NCI-H2196 treated with DMSO at 0.1 percent for 48 hours (cell line): ENCODE results near the gene TTYH3.
"Not testable (repeated sequence)": the region's sequence is repeated elsewhere in the genome, so short reads cannot be mapped to it uniquely, and the experiment has no call there.

Source experiments
- DNase-seq: peaks from one replicate; lab custom pipeline; 2025; ENCODE audit not compliant: unreplicated experiment; lab: John Stamatoyannopoulos, UW

TTYH3 gene, protein sequence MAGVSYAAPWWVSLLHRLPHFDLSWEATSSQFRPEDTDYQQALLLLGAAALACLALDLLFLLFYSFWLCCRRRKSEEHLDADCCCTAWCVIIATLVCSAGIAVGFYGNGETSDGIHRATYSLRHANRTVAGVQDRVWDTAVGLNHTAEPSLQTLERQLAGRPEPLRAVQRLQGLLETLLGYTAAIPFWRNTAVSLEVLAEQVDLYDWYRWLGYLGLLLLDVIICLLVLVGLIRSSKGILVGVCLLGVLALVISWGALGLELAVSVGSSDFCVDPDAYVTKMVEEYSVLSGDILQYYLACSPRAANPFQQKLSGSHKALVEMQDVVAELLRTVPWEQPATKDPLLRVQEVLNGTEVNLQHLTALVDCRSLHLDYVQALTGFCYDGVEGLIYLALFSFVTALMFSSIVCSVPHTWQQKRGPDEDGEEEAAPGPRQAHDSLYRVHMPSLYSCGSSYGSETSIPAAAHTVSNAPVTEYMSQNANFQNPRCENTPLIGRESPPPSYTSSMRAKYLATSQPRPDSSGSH

DNA sequence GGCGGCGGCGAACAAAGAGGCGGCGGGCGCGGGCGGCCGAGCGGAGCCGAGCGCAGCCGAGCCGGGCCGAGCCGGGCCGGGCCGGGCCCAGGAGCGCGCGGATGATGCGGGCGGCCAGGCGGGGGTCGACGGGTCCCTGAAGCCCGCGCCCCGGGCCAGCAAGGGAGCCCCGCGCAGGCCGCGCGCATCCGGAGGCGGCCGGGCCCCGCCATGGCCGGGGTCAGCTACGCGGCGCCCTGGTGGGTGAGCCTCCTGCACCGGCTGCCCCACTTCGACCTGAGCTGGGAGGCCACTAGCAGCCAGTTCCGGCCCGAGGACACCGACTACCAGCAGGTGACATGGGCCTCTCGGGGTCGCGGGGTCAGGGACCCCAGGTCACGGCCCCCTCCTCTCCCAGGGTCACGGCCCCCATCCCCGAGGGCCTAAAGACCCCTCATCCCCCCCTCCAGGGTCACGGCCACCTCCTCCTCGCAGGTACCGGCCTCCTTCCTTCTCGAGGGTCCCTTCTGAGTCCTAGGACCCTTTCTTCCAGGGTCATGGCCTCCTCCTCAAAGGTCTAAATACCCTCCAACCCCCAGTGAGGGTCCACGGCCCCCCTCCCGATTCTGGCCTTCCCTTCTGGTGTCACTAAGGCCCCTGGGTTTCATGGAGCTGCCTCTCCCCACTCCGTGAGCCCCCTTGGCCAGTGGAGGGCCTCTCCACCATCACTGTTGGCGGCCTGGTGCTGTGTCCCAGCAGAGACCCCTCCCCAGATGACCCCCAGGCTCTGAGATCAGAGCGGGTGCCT lies at the start of gene TTYH3:
TSS of gene TTYH3 (plus strand) at position 41 of the 787 bp plus-strand sequence. CDS start at position 211, 170 bp downstream.
- DNase-seq = no peak

DNA sequence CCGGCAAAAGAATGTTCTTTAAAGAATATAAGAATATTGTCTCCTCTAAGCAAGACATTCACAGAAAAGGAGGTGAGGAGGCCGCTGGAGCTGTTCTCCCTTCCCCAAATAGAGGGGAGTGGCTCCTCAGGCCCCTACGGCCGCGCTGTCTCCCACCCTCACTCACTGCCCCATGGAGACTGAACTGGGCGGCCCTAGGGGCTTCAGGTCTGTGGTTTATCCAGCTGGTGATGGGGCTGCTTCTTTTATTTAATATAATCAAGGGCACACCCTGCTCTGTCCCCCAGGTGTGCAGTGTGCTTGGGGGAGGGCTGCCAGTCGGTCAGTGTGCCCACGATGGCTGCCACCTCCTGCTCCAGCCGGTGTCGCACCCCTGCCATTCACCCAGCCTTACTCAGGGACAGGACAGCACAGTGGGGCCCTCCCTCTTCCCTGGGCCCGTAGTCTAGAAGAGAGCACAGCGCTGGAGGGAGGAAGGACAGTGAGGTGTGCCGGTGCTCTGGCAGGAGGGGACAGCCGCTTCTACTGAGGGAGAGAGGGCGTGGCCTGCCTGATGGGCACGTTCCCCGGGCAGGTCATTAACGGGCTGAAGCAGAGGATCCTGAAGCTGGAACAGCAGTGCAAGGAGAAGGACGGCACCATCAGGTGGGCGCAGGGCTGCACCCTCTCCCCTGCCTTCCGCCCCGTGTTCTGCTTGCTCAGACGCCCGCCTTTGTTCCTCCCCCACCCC lies 49.6 kb upstream of the TTYH3 start:
- DNase-seq = no peak

DNA sequence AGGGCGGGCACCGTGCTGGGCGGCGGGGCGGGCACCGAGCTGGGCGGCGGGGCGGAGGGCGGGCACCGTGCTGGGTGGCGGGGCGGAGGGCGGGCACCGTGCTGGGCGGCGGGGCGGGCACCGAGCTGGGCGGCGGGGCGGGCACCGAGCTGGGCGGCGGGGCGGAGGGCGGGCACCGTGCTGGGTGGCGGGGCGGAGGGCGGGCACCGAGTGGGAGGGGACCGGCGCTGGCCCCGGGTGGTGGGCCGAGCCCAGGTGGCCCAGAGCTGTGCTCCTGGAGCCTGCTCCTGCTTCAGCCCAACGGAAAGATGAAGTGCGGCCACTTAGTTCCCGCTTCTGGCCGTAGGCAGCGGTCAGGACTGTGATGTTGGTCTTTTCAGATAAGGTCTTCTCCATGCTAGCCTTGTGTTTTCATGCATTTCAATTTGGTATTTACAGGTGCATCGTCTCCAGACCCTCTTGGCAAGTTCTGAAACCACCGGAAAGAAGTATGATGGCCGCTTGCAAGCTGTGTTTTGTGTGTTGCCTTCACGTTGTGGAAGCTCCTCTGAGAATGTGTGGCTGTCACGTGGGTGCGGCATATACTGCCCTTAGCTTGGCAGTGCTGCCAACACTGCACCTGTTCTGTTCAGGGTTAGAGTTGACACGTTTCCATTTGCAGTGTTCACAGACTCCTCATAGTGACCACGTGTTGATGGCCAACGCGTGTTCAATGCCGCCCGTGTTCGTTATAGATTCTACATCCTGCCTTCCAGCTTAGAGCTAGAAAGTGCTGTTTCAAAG lies 47.8 kb upstream of the TTYH3 start:
- no peak for DNase-seq

DNA sequence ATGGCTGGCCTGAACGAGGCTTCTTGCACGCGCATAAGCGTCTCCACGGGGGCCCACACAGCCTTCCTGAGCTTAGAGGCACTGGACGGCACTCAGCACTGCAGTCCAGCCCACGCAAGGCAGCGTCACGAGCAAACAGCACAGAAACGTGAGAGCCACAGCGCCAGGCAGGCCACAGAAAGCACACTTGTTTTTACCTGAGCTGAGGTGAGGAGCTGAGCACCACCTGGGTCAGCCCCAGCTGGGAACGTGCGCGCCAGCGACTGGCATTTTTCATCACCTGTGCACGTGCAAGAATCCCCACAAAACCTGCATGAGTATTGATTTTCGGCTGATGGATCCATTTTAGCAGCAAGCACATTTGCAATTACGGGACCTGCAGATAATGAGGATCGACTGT lies 46.3 kb upstream of the TTYH3 start:
- DNase-seq = no peak

- no peak for DNase-seq
Measured at GRCh38 chr7:2586326-2587020, 45.3 kb upstream of the TTYH3 start.

GRCh38 chr7:2587134-2587533 lies 44.7 kb upstream of the TTYH3 start:
- DNase-seq = no peak

DNA sequence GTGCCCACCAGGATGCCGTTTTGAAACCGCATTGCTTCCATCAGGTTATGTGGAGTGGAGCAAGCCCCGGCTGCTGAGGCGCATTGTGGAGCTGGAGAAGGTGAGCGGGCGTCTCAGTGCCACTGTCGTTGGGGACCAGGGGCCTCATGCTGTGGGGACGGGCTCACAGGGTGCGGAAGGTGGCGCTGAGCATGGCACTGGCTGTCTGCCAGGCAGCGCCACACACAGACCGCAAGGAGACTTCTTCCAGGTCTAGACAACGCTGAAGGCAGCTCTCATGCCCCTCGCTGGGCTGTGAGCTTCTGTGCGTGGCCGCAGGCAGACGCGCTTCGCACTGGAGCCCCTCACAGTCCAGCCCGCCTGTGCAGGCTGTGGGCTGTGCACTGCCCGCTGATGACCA lies 44.0 kb upstream of the TTYH3 start:
- no peak for DNase-seq

DNA sequence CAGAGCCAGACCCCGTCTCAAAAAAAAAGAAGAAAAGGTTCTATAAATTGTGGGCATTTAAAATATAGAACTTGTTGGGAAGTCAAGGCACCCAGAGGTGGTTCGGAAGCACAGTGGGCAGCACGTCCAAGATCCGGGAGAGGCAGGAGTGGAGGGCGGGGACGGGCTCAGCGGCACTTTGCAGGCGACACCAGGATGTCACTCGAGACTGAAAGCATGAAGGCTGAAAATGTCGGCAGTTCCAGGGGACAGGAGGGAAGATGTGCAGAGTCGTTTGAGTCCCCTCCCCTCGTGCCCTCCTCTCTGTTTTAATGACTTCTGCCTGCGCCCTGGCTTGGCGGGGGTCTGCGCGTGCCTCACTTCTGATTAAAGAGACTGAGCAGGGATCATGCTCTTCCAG lies 42.4 kb upstream of the TTYH3 start:
- no peak for DNase-seq

DNA sequence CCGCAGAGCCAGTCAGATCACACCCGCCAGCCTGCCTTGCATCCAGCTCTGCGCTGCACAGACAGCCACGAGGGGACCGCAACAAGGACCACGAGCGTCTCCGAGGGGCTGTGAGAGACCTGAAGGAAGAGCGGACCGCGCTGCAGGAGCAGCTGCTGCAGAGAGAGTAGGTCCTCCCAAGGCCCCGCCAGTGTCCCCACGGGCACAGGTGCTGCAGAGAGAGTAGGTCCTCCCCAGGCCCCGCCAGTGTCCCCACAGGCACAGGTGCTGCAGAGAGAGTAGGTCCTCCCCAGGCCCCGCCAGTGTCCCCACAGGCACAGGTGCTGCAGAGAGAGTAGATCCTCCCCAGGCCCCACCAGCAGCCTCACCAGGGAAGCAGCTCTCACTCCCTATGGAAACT lies 41.8 kb upstream of the TTYH3 start:
- DNase-seq = not testable (repeated sequence)

DNA sequence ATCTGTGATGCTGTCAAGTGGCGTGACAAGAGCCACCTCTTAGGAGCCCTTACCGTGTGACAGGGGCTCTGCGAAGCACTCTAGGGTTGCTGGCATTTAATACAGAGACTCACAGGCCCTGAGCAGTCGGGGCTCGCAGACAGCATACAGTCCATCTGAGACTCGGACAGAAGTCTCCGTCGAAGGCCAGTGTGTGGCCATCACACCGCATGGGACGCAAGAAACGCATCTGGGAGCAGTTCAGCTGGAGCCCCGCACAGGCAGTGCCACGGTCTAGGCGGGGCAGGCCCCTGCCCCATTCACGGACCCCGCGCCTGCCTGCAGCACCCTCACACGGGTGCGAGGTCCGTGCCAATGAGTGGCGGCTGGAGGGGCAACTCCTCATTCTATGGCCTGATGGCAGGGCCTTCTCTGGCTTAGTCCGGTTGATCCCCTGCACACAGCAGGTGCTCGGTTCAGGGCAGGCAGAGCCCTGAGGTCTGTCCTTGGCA lies 39.4 kb upstream of the TTYH3 start:
- no peak for DNase-seq

DNA sequence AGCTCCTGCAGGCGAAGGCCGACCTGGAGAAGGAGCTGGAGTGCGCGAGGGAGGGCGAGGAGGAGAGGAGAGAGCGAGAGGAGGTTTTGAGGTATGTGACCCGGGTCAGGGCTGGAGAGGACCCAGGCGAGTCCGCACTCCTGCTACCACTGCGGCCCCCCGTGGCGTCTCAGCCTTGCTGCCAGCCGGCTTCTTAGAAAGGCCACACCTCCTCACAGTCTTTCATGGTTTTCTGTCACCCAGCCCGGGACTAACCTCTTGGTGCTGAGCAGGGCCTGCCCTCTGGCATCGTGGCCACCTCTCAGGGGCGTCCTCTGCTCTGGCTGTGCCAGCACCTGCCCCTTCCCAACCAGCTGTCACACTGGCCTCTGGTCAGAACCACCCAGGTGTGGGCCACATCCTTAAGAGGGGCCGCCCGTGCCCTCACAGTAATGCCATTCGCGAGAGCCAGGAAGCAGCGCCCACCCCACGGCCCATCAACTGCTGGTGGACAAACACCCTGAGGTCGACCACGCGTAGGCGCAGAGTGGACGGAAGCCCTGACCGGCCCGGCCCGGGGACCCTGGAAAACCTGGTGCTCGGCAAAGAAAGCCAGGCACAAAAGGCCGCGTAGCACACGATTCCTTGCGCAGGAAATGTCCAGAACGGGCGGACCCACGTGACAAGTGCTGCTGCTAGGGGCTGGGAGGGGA lies 38.6 kb upstream of the TTYH3 start:
- no peak for DNase-seq

DNA sequence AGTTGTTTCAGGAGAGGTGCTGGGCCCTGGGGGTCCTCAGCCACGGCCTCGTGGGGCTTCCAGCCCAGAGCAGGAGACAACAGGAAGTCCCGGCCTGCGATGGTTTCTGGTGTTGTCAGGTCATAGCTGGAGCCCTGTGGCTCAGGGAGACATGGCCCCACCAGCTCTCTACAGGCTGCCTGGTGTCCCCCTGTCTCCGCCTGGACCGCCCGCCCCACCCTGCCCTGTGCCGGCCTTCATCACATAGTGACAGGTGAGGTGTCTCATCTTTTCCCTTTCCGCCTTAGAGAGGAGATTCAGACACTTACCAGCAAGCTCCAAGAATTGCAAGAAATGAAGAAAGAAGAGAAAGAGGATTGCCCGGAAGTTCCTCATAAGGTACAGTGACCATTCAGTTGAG lies 37.2 kb upstream of the TTYH3 start:
- DNase-seq = no peak

GRCh38 chr7:2595258-2595860 lies 36.4 kb upstream of the TTYH3 start:
- no peak for DNase-seq

DNA sequence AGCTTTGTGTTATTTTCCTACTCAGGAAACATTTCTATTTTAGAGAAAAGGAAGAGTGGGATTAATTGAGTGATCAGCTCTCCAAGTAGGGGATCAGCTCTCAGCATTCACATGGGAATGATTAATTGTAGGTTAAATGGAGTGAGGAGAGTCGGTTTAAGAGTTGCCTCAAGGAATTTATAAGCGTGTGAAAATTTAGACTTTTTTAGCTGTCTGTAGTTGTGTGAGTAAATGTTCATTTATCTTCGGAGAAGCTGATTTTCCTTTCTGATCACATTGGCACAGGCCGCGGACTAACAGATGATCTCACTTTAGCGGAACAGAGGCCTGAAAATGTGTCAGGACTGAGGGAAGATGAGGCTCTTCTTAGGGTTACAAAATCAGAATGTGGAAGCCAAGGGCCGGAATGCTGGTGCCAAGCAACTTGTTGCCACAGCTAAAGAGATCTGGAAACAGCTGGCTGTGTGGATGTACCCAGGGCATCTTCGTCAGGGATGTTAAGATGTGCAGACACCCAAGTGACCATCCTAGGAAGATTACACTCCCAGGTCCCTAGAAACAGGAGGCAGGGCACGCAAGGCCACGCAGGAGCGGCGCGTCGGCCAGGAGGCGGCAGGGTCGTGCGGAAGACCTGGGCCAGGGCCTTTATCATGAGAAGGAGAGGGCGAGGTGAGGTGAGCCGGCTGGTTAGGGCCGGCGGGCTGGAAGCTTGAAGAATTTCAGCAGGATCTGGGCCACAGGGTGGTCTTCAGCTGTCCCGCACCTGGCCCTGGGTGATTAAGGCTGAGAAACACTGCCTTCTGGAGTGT lies 35.1 kb upstream of the TTYH3 start:
- DNase-seq = no peak

- no peak for DNase-seq
Measured at GRCh38 chr7:2597273-2597640, 34.5 kb upstream of the TTYH3 start.

GRCh38 chr7:2598154-2598823 lies 33.5 kb upstream of the TTYH3 start:
- no peak for DNase-seq

GRCh38 chr7:2601065-2601464 lies 30.7 kb upstream of the TTYH3 start:
- no peak for DNase-seq

DNA sequence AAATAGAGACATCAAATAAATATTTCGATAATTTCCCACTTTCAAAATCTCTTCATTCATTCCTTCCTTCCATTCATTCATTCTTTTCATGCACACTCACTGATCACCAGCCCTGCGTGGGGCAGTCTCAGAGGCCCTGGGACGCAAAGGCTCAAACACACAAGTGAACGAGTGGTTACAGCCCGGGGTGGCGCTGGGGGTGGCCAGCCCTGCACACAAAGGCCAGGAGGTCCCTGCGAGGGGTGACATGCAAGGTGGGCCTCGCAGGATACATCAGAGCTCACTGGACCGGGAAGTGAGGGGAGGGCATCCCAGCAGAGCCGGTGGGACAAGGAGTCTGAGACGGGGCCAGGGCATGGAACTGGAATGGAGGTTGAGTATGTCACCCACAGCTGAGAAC lies 29.9 kb upstream of the TTYH3 start:
- DNase-seq = no peak
